ENCODE data around the gene SMG7.

Gene SMG7

DNA sequence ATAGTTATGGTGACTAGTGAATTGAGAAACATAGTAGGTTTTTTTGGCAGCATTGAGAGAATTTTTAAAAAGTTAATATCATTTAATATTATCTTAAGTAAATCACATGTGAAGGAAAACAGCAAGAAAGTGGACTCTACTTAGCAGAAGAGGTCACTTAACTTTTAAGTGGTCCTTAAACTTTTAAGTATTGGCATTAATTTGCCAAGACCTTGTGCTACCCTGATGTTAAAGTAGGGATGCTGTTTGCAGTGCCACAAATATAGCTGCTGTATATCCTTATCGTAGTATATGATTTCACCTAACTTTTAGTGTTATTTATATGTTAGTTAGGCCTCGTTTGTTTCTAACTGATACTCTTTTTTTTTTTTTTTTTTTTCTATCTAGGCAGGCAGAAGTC, 40.2 kb downstream of the SMG7 start:
- no peak for DNase-seq (ENCODE audit: low spot score)

DNA sequence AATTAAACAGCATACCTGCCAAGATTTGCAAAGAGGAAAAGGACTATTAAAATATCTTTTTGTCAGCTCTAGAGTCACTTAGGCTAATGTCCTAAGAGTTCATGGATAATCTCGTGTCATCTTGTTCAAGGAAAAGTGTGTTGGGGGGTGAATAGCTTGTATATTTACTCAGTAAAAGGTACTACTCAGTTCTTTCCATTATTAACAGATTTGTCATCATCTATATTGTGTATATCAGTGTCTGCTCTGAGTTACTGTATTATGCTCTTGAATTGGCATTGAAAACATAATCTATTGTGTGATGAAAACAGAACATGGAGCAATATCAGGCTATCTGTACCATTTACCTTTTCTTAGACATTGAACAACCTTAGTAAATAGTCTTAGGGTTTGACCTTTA, 41.9 kb downstream of the SMG7 start:
- no peak for DNase-seq (ENCODE audit: low spot score)

DNA sequence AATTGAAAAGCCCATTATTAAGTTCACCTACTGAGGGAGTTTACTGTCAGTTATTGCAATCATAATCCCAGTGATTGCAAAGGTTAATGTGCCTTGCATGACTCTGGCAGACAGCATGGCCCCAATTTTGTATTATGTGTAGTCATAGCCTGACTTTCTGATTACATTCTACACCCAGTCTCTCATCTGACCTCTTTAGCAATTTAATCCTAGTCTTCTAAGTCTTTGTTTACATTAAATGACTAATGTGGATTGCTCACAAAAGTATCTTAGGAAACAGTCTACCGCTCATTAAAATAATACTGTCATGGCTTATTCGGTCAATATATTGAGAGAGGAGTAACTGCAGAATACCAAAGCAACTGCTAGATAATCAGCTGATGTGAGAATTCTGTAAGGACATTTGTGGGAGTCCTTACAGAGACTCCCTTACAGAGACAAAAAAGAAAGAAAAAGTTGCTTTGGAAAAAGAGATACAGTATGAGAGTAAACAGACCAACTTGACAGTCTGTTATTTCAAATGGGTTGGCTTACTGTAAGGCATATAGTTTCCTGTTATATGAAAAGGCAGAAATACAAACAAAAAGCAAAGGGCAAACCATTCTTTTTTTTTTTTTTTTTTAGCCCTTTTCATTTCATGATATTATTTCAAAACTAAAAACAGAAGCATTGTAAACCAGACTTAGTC, 42.8 kb downstream of the SMG7 start:
- peak; percentile 72 for DNase-seq (ENCODE audit: low spot score)

DNA sequence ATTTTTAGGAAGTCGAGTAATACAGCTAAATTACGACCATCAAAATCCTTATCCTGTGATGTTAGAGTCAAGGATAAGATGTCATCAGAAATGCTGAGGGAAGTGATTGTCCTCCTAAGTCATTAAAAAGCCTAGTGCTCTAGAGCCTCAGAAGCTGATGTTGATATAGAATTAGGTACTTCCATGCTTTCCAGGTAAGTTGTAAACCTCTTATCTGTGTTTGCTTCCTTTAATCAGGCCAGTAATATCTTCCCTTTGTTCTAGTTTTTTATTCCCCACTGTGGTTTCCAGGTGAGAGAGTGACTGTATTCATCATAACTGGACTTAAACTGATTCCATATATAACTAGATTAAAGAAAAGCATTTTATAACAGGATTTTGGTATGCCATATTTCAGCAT, 44.4 kb downstream of the SMG7 start:
- no peak for DNase-seq (ENCODE audit: low spot score)

DNA sequence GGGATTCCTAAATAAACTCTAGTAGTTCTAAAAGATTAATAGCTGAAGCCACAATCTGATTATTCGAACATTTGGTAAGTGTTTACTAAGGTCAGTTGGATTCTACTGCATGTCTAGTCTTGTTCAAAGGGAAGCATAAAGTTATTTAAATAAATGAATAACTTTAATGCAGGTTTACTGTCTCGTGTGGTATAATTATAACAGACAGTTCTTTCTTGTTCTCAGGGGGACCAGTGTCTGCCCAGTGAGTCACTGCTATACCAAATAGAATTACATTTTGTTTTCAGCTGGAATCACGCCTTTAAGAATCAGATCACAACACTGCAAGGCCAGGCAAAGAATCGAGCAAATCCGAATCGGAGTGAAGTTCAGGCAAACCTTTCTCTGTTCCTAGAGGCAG, 45.1 kb downstream of the SMG7 start:
- DNase-seq (ENCODE audit: low spot score), result no peak

DNA sequence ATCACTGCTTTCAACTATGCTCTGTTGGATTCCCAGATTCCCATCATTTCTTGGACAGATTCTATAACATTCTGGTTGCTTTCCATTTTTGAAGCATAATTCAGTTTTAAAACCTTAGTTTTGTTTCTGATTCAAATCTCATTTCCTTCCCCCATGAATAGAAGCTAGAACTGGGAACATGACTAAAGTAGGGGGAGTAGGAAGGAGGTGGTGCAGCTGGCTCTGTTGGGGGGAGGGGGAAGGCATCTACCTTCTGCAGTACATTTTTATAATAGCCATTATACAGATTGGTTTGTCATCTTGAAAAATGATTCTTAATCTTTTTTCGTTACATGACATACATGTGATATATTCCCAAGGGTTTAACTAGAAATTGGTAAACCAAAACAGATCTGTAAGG, 48.1 kb downstream of the SMG7 start:
- DNase-seq (ENCODE audit: low spot score), result peak; percentile 10

DNA sequence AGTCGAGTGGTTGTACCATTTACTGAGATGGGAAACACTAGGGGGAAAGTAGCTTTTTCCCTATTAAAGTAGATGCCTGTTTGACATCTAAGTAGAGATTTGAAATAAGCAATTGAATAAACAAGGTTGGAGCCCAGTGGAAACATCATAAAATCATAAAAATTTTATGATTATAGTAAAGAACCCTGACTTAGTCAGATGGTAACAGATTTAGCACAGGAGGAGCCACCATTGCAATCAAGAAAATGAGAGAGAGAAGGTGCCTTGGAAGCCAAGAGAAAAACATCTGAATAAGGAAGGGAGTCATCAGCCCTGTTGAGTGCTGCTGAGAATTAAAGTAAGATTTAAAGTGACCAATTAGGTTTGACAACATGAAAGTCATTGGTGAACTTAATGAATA, 49.8 kb downstream of the SMG7 start:
- DNase-seq (ENCODE audit: low spot score), result no peak

DNA sequence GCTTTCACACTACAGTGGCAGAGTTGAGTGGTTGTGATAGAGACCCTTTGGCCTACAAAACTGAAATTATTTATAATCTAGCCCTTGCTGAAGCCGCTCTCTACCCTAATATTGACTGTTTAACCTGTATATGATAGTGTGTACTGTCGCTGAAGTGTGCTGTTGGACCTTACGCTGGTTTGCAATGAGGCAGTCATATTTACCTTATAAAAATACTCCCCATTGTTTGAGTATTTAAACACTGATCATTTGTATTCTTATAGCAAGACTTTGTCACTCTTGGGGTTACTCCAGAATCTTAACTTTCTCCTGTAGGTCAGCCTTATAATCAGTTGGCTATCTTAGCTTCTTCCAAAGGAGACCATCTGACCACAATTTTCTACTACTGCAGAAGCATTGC, 56.3 kb downstream of the SMG7 start:
- no peak for DNase-seq (ENCODE audit: low spot score)

DNA sequence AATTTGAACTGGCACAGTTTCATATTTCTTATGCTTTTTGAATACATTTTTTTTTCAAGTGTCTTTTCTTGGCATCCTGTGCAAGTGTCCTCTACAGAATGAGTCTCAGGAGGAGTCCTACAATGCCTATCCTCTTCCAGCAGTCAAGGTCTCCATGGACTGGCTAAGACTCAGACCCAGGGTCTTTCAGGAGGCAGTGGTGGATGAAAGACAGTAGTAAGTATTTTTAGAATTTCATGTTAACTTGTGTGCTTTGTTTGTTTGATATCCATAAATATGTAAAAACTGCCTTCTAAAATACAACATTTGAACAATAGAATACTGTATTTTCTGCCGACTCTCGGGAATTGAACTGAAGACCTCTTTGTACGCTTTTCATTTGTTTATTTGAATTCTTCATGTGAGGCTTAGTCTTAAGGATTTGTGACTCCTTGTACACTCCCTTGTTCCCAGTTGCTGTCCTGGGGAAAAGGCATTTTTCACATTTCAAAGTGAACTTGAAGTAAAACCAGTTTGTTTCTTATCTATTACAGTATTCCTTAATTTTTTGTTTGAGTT, 61.4 kb downstream of the SMG7 start:
- DNase-seq (ENCODE audit: low spot score), result no peak

DNA sequence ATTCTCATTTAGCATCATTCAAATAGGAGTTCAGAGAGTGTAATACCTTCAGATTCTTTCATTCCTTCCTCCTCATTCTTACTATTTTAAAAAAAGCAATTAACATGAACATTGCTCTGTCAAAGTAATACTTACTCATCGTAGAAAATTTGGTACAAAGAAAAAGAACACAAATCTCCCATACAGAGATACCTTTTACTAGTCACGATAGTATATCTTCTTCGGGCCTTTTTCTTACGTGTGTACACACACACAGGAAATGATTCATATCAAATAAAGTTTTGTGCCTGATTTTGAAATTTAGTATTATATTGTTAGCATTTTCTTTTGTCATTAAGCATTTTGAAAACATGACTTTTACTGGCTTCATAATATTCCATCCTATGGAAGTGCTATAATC, 65.1 kb downstream of the SMG7 start:
- no peak for DNase-seq (ENCODE audit: low spot score)

DNA sequence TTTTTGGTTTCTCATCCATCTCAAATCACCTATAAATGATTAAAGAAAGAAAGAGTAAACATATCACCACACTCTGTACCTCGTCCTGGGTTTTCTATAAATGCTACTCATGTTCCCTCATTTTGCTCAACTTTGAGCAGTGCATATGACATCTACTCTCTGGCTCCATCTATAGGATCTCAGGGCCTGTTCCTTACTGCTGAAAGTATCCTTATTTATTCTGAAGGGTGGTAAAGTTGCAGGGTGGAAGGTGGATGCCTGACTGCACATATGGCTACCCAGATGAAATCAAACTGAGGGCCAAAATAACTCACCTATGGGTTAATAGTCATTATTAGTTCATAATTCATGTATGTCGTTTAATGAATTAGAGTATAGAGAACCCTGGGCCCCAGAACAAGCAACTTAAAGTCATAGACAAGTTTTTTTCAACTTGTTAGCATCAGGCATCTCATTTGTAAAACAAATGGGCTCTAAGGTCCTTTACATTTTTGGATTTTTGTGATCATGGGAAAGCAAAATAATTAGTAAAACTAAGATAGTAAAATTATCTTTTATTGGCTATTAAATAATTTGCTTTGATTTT, 71.4 kb downstream of the SMG7 start:
- peak; percentile 59 for DNase-seq (ENCODE audit: low spot score)

DNA sequence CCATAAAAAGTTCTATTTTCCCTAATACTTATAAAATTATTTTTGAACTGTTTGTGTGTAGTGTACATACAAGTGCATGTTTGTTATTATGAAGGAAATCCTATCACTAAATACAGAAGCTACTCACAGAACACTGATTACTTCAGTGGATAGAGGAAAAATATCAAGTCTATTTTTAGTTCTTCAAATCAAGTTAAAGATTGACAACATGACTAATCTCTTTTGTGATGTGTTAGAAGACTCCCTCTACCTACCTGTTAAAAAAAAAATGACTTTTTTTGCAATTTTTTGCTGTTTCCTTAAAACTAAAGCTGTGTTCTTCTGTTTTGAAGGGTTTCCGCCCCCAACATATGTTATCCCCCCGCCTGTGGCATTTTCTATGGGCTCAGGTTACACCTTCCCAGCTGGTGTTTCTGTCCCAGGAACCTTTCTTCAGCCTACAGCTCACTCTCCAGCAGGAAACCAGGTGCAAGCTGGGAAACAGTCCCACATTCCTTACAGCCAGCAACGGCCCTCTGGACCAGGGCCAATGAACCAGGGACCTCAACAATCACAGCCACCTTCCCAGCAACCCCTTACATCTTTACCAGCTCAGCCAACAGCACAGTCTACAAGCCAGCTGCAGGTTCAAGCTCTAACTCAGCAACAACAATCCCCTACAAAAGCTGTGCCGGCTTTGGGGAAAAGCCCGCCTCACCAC, 72.4 kb downstream of the SMG7 start:
- DNase-seq (ENCODE audit: low spot score), result no peak

DNA sequence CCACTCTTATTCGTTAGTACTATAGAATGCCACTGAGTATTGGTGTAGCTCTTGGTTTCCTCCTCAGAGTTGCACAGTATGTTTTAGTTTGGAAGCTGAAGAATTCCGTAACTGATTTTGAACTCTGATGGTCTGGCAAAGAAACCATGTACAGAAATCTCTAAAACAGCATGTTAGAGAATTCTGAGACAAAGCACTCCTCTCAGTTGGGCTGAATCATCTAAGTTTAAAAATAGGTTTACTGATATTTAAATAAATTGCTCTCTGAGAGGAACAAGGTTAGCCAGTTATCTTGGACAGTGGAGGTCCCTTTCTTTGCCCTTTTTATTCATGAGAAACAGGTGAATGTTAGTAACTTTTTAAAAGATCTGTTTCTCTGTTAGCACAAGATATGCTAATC, 74.1 kb downstream of the SMG7 start:
- DNase-seq (ENCODE audit: low spot score), result no peak

DNA sequence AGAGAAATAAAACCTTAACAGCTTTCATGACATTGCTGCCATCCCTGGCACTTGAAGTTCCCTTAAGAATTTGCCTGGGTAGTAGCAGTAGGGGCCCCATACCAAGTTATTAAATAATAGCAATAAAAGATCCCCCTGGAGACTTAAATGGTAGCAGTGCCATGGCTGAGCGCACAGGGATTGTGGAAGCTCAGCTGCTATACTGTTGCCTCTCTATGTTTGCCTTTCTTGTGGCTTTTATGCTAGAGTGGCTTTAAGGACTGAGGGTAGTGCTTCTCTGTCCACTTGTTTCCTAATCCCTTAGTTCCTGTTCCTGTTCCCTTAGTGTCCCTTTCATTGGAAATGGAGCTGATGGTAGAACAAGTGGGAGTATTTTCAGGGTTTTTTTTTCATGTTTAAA, 75.8 kb downstream of the SMG7 start:
- no peak for DNase-seq (ENCODE audit: low spot score)

DNA sequence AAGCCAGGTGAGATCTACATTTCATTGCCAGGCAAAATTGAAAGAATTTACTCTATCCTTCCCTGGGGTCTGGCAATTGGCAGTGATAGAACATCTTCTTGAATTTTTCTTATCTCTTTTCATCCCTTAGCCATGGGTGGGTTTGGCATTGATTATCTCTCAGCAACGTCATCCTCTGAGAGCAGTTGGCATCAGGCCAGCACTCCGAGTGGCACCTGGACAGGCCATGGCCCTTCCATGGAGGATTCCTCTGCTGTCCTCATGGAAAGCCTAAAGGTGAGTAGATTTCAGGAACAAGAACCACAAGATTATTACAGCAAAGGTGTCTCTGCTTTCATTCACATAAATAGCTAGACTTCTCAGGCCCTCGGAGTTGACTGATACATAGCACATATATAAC, 78.6 kb downstream of the SMG7 start:
- no peak for DNase-seq (ENCODE audit: low spot score)

DNA sequence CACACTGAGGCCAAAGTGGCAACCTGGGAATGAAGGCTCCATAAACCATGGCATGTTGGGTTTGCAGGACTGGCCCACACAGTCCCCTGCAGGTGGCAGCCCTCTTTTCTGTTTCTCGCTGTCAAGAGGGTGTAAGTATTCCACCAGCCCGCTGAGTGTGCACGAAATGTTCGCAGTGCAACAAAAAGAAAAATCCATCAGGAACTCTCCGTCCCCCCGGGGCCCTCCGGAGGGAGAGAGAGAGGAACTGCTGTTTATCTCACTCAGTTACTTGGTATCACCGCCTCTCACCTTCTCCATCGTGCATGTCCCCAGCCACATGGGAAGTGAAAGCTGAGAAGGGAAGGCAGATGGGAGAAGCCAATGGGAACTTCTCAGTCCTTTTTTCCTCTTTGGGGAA, 79.6 kb downstream of the SMG7 start:
- no peak for DNase-seq (ENCODE audit: low spot score)

DNA sequence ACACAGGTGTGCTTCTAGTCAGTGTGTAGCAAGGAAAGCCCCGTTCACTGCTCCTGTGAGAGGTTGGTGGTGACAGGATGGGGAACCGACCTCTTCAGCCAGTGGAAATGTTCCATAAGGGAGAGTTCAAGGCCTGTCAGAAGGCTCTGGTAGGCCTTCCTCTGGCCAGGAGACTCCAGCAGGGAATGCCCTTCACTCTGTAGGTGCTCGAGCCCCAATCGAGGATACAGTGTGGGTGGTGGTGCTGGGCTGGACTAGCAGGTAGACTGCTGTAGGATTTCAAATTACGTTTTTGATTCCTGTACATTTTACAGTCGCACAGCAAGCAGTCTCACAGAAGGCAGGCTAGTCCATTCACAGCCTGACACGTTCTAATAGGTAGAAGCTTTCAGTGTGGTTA, 80.1 kb downstream of the SMG7 start:
- no peak for DNase-seq (ENCODE audit: low spot score)

DNA sequence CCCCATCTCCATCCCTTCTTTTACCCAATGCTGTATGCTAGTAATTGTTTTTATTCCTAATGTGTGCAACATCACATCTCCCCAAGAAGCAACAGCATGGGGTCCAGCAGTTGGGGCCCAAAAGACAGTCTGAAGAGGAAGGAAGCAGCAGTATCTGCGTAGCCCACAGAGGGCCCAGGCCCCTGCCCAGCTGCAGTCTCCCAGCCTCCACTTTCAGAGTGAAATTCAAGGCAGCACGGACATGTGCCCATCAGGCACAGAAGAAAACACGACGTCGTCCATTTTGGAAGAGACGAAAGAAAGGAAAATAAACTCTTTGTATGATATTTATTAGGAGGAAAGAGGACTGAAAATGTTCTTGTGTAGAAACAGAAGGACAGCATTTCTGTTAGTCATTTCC, 80.6 kb downstream of the SMG7 start:
- no peak for DNase-seq (ENCODE audit: low spot score)

DNA sequence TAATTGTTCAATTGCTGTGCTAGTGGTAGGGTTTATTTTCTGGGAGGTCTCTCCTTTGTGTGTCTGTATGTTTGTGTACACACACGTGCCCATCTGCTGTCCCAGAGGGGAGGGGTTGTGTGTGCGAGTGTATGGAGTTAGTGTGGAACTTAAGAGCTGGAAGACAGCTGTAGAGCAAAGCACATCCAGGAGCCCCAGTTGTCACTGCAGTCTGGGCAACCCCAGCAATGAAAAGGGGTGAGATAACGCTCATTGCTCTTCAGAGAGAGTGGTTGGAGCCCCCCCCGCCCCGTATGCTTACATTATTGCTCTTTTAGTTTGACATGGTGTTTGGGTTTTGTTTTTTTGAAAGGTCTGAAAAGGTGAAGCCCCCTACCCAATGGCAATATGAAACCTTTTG, 81.0 kb downstream of the SMG7 start:
- no peak for DNase-seq (ENCODE audit: low spot score)

DNA sequence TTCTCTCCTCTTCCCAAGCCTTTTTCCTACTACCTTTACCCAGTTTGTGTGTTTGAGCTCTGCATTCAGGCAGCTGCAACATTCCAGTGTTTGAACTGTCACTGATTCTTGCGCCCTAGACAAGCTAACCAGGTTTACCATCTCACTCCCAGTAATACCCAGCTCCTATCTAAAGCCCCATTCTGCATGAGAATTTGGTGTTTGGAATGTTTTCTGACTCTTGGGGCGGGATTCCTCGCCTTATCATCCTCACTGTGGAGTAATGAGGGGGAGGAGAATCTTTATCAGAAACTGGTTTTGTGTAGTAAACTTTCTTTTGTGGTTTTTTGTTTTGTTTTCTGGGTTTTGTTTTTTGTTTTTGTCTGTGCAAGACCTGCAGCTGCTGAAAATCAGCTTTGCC, 81.5 kb downstream of the SMG7 start:
- DNase-seq (ENCODE audit: low spot score), result no peak

DNA sequence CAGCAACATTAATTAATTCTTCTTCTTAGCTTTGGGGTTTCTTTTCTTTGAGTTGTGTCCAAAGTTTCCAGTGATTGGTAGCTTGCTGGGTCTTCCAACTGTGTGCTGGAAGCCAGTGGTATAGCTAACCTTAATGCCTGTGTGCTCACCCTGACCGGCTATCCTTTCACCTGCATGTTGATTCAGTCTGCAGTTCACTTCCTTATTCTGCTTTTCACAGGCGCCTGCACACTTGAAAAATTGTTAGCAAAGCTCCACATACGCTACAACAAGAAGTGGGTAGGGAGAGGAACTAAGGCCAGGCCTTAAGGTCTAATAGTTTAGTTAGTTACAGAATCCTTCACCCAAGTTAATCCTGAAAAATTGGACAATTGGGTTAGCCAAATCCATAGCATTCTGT, 82.3 kb downstream of the SMG7 start:
- DNase-seq (ENCODE audit: low spot score), result no peak

DNA sequence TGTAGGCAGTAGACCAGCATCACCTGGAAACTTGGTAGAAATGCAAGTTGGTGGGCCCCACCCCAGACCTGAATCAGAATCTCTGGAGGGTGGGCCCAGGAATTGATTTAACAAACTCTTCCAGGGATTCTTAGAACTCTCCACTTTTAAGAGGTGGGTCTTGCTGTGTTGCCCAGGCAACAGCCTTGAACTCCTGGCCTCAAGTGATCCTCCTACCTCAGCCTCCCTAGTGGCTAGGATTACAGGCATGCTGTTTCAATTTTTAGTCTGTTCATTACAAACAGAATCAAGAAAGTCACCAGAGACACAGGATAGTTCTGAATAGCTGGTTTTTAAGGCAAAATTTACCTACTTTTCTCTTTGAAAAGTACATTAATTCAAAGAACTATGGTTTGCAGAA, 86.8 kb downstream of the SMG7 start:
- no peak for DNase-seq (ENCODE audit: low spot score)

DNA sequence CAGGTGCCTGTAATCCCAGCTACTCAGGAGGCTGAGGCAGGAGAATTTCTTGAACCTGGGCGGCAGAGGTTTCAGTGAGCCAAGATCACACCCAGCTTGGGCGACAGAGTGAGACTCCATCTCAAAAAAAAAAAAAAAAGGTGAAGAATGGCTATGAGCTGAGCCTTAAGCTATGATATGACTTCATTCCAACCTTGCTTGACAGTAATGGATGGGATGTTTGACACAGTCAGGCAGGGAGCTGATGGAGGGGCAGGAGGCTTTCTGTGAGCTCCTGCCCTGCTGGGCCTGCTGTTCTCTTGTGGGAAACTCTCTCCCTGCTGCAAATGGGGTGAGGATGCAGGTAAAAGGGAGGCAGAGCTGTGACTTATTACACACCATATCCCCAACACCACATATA, 90.4 kb downstream of the SMG7 start:
- DNase-seq (ENCODE audit: low spot score), result no peak

DNA sequence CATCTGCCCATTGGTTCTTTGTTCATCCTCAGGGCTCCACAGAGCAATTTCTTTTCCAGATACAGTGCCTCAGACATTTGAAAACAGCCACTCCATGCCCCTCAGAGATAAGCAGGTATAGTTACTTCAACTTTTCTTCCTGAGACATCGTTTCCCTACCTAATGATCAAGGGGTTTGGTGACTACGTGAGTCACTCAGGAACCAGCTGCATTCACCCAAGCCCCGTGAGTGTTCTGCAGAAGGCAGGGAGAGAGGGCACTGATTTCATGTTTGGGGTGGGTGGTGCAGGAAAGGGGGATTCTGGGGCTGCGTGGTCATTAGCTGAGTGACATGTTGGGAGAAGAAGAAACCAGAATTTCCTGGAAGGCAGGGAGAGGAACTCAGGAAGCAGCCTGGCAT, 93.0 kb downstream of the SMG7 start:
- no peak for DNase-seq (ENCODE audit: low spot score)

Data from kidney capillary endothelial cell (primary cell).